Endodermal cell (in vitro differentiated cells): ENCODE data around the gene CDHR3. TPM values are rescaled to one million over a fixed set of nuclear protein-coding genes. Genes with fewer than 3 reads are reported as not detected.

ENCODE experiments used
- DNase-seq: peaks from one replicate; pipeline ENCODE4 v3.0.0-alpha.2; 2017
- H3K27ac ChIP-seq: 2 replicates; pipeline ENCODE4 v1.5.1; 2013; ENCODE audit warnings: mild to moderate bottlenecking, low read depth, low read length, moderate library complexity
- H3K27me3 ChIP-seq: 2 replicates; pipeline ENCODE4 v1.6.1; 2013; ENCODE audit warnings: mild to moderate bottlenecking, low read length, moderate library complexity; ENCODE audit not compliant: insufficient read depth, control insufficient read depth, poor library complexity, severe bottlenecking
- H3K36me3 ChIP-seq: 2 replicates; pipeline ENCODE4 v1.7.0; 2013; ENCODE audit warnings: mild to moderate bottlenecking, low read length, moderate library complexity; ENCODE audit not compliant: control insufficient read depth, insufficient read depth
- H3K4me1 ChIP-seq: one replicate; pipeline ENCODE4 v1.7.0; 2013; ENCODE audit warnings: low read length; ENCODE audit not compliant: control insufficient read depth, insufficient read depth
- H3K4me3 ChIP-seq: 2 replicates; pipeline ENCODE4 v1.5.1; 2013; ENCODE audit warnings: mild to moderate bottlenecking, low read length, moderate library complexity
- H3K9ac ChIP-seq: 2 replicates; pipeline ENCODE4 v1.6.1; 2013; ENCODE audit warnings: mild to moderate bottlenecking, low read length, moderate library complexity; ENCODE audit not compliant: poor library complexity, severe bottlenecking; ENCODE audit errors: extremely low read depth
- H3K9me3 ChIP-seq: 2 replicates; pipeline ENCODE4 v1.6.1; 2013; ENCODE audit warnings: mild to moderate bottlenecking, low read length, moderate library complexity; ENCODE audit not compliant: control insufficient read depth
- H3K27ac Mint-ChIP-seq: 2 replicates; pipeline ENCODE4 v1.8.0; 2020; ENCODE audit warnings: mixed read lengths
- H3K27me3 Mint-ChIP-seq: 2 replicates; pipeline ENCODE4 v1.8.0; 2021; ENCODE audit warnings: mild to moderate bottlenecking, mixed read lengths; ENCODE audit not compliant: insufficient read depth
- H3K36me3 Mint-ChIP-seq: 2 replicates; pipeline ENCODE4 v1.8.0; 2020; ENCODE audit warnings: low read depth, mixed read lengths
- H3K4me1 Mint-ChIP-seq: 2 replicates; pipeline ENCODE4 v1.8.0; 2020; ENCODE audit warnings: mixed read lengths
- H3K4me3 Mint-ChIP-seq: 2 replicates; pipeline ENCODE4 v1.8.0; 2020; ENCODE audit warnings: mild to moderate bottlenecking, moderate library complexity, mixed read lengths
- H3K9me3 Mint-ChIP-seq: 2 replicates; pipeline ENCODE4 v1.8.0; 2020; ENCODE audit warnings: mild to moderate bottlenecking, mixed read lengths
- CTCF ChIP-seq: fragments of 200-600 bp; sonication (generic); conservative IDR thresholded peaks from 2 replicates; pipeline ENCODE4 v1.5.0; 2021; ENCODE audit warnings: antibody characterized with exemption, mild to moderate bottlenecking
- WGBS, 2 experiments: methylation state at CpG; one replicate each; pipeline versions ENCODE4 v1.1.5 to v1.1.7; 2013; ENCODE audit warnings: missing lambda C conversion rate in 2 of 2, mixed read lengths in 1 of 2; ENCODE audit not compliant: insufficient coverage in 1 of 2, insufficient read length in 1 of 2; 5-methylcytosine and 5-hydroxymethylcytosine counted together
- total RNA-seq, 2 donors: library from RNA; stranded (reverse); fragmentation: NEBNext Ultra II Directional in 1 of 2; extraction: Animal tissue kit (Norgen Biotek cat#: 25700) in 1 of 2; gene quantifications; 2 replicates in 1 of 2; 3 replicates in 1 of 2; pipeline ENCODE4 v1.2.1, GENCODE V29; 2021

Gene CDHR3
- total RNA-seq, 2 donors from 2014 or later: 7.5 to 16.1 TPM

- Histone ChIP-seq H3K4me1 (peaks cover 3% of the 10 kb centered on the region), H3K36me3 (no peaks in the 10 kb centered on the region), H3K4me3 (no peak overlapping the region), H3K27ac (no peak overlapping the region), H3K9ac (no peak overlapping the region), H3K9me3 (no peaks in the 10 kb centered on the region), H3K27me3 (no peaks in the 10 kb centered on the region)
- Mint-ChIP-seq H3K36me3 (no peaks in the 10 kb centered on the region), H3K4me3 (no peak overlapping the region), H3K4me1 (peaks cover 18% of the 10 kb centered on the region), H3K27ac (no peak overlapping the region), H3K27me3 (no peaks in the 10 kb centered on the region), H3K9me3 (no peaks in the 10 kb centered on the region)
- DNase-seq: no peak
- no peak for TF ChIP-seq CTCF
- 89 to 90% methylated on average over 5 to 6 of the region's 6 CpGs for WGBS, 2 experiments
Observed at GRCh38 chr7:106023369-106024322, 60.6 kb downstream of the CDHR3 start.

- DNase-seq: no peak
- H3K4me3 Mint-ChIP-seq: no peak overlapping the region
- TF ChIP-seq CTCF: no peak
- no peaks in the 10 kb centered on the region for H3K9me3 ChIP-seq
- no peaks in the 10 kb centered on the region for H3K9me3 Mint-ChIP-seq
- no peaks in the 10 kb centered on the region for H3K27me3 ChIP-seq
- H3K27ac Mint-ChIP-seq: no peak overlapping the region
- H3K4me1 Mint-ChIP-seq: peaks cover 19% of the 10 kb centered on the region
- no peaks in the 10 kb centered on the region for H3K36me3 ChIP-seq
- no peaks in the 10 kb centered on the region for H3K36me3 Mint-ChIP-seq
- no peaks in the 10 kb centered on the region for H3K27me3 Mint-ChIP-seq
- H3K4me3 ChIP-seq: no peak overlapping the region
- peaks cover 3% of the 10 kb centered on the region for H3K4me1 ChIP-seq
- H3K9ac ChIP-seq: no peak overlapping the region
- WGBS, 2 experiments: 94 to 100% methylated on average over 1 to 2 of the region's 2 CpGs
- H3K27ac ChIP-seq: no peak overlapping the region
Observed at GRCh38 chr7:106026101-106026500, 63.0 kb downstream of the CDHR3 start.

GRCh38 chr7:106029451-106029850, 66.4 kb downstream of the CDHR3 start:
- Histone ChIP-seq H3K9me3 (no peaks in the 10 kb centered on the region), H3K27ac (no peak overlapping the region), H3K4me1 (no peaks in the 10 kb centered on the region), H3K36me3 (no peaks in the 10 kb centered on the region), H3K4me3 (no peak overlapping the region), H3K27me3 (no peaks in the 10 kb centered on the region), H3K9ac (no peak overlapping the region)
- peaks cover 18% of the 10 kb centered on the region for H3K4me1 Mint-ChIP-seq
- no peaks in the 10 kb centered on the region for H3K36me3 Mint-ChIP-seq
- H3K9me3 Mint-ChIP-seq: peaks cover 9% of the 10 kb centered on the region
- H3K4me3 Mint-ChIP-seq: no peak overlapping the region
- H3K27ac Mint-ChIP-seq: no peak overlapping the region
- no peaks in the 10 kb centered on the region for H3K27me3 Mint-ChIP-seq
- no peak for TF ChIP-seq CTCF
- no peak for DNase-seq
- 52 to 57% methylated on average over 1 of the region's 1 CpG for WGBS, 2 experiments
